Measurements from ENCODE around the gene GPRC5B. TPM values are rescaled to one million over a fixed set of nuclear protein-coding genes. Genes with fewer than 3 reads are reported as not detected.

The GPRC5B gene
- polyA plus RNA-seq, 2 of the 4 experiments (the other 2 are of a cell fraction), result 12.8 to 19.1 TPM

DNA sequence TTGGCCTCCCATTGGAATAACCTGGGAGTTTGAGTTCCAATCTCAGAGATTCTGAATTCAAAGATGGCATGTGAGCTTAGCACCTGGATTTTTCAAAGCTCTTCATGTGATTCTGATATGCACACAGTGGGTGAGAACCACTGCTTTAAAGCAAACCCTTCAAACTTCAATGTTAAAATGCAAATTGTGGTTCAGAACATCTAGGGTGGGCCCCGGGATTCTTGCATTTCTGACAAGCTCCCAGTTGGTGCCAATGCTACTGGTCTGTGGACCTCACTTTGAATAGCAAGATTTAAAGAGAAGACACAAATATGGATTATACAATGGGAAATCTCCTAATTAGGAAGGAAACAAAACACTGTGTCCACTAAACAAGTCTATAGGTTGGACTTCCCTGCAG is 43.8 kb upstream of the GPRC5B start:
- no peak for TF ChIP-seq FOSB (CRISPR knock-in tag; IDR thresholded peaks at IDR 0.05)
- TF ChIP-seq GATA3 (IDR thresholded peaks at IDR 0.05; ENCODE audit: borderline replicate concordance), result no peak
- no peak for TF ChIP-seq CHD2 (IDR thresholded peaks at IDR 0.05; ENCODE audit: low read length, partially characterized antibody)
- TF ChIP-seq CEBPB (IDR thresholded peaks at IDR 0.05), result no peak
- TF ChIP-seq PHF8 (IDR thresholded peaks at IDR 0.05; ENCODE audit: borderline replicate concordance, low read depth), result no peak
- Histone ChIP-seq H3K9me3 (no peaks in the 10 kb centered on the region), H3K4me3 (no peak overlapping the region), H3K4me1 (peaks cover 9% of the 10 kb centered on the region), H3K4me2 (no peak overlapping the region), H3K27ac (no peak overlapping the region)
- POLR2A ChIA-PET, result no interaction called here
- 50% methylated on average over 1 of the region's 1 CpG for WGBS (ENCODE audit: missing lambda C conversion rate)
- FAIRE-seq, result no peak
- CTCF ChIA-PET, result interaction anchor here (1.7 to 2.6 kb wide), 2 partner anchors 21 to 456 kb away, joined by 10 to 13 read pairs; no protein-coding TSS in a partner anchor
- ATAC-seq, result no peak
- no peak for DNase-seq (ENCODE audit: low read depth in 1 of 2, low spot score in 1 of 2)

DNA sequence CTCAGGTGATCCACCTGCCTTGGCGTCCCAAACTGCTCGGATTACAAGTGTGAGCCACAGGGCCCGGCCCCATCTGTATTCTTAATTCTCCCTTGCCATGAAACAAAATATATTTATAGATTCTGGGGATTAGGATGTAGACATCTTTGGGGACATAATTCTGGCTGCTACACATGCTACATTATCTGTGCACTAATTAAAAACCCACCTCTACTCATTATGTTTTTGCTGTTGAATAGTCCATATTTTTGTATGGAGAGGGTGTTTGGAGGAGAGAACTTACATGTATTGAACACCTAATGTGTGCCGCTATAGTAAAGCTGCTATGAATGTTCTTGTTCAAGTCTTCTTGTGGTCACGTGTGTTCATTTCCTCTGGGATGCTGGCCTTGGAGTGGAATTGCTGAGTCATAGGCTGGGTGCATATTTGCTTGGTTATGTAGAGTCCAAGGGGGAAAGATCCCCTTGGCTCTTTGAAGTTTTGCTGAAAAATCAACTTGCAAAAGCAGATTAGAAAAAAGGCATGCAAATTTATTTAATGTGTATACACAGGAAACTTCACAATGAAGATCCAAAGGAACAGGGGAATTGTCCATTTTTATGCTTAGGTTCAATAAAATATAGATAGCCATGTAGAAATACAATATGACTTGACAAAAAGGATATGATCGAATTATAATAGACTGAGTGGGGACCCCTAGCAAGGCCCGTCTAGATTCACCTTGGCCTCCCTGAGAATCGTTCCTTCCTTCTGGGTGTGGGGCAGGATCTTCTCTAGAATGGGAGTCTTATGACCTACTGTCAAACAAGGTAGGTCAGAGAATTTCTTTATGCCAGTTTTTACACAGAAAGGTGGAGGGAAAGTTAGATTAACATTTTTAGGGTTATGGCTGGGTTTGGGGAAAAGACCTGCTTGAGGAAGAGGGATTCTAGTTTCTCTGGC is 42.1 kb upstream of the GPRC5B start:
- peak overlapping the region; percentile 30 to 71; a peak in 5 of 6 replicates for H3K27ac ChIP-seq
- ChIA-PET CTCF (interaction anchor here (1.1 to 2.6 kb wide), 4 partner anchors 8 to 374 kb away, joined by 4 to 13 read pairs (median 7); no protein-coding TSS in a partner anchor), POLR2A (no interaction called here)
- FAIRE-seq (peak; percentile 80), ATAC-seq (peak in 1 of 2 experiments; percentile 42; a peak in 1 of 6 replicates), DNase-seq (ENCODE audit: low read depth in 1 of 2, low spot score in 1 of 2) (peak in 1 of 2 experiments; percentile 65)
- no peak overlapping the region for H3K4me2 ChIP-seq
- H3K4me3 ChIP-seq, result no peak overlapping the region
- H3K4me1 ChIP-seq, result peaks cover 9% of the 10 kb centered on the region
- TF ChIP-seq NFE2L2 (conservative IDR thresholded peaks at IDR 0.05; ENCODE audit: low read length), result peak; percentile 89
- TF ChIP-seq MAZ (IDR thresholded peaks at IDR 0.05; ENCODE audit: borderline replicate concordance, low read depth, low read length), result no peak
- TF ChIP-seq FOSL2 (IDR thresholded peaks at IDR 0.05), result no peak
- TF ChIP-seq FOSL2 (CRISPR knock-in tag; IDR thresholded peaks at IDR 0.05), result peak; percentile 23; the same call in 1 of the 2 replicates
- TF ChIP-seq MAFK (IDR thresholded peaks at IDR 0.05; ENCODE audit: partially characterized antibody), result peak; percentile 95
- no peak for TF ChIP-seq TFCP2L1 (CRISPR knock-in tag; IDR thresholded peaks at IDR 0.05)
- TF ChIP-seq, protein P1, sequence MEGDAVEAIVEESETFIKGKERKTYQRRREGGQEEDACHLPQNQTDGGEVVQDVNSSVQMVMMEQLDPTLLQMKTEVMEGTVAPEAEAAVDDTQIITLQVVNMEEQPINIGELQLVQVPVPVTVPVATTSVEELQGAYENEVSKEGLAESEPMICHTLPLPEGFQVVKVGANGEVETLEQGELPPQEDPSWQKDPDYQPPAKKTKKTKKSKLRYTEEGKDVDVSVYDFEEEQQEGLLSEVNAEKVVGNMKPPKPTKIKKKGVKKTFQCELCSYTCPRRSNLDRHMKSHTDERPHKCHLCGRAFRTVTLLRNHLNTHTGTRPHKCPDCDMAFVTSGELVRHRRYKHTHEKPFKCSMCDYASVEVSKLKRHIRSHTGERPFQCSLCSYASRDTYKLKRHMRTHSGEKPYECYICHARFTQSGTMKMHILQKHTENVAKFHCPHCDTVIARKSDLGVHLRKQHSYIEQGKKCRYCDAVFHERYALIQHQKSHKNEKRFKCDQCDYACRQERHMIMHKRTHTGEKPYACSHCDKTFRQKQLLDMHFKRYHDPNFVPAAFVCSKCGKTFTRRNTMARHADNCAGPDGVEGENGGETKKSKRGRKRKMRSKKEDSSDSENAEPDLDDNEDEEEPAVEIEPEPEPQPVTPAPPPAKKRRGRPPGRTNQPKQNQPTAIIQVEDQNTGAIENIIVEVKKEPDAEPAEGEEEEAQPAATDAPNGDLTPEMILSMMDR (IDR thresholded peaks at IDR 0.05), result no peak
- TF ChIP-seq NR3C1 (IDR thresholded peaks at IDR 0.05), result no peak
- TF ChIP-seq USF2 (IDR thresholded peaks at IDR 0.05), result peak; percentile 49
- no peak for TF ChIP-seq SMC3 (IDR thresholded peaks at IDR 0.05)
- WGBS (ENCODE audit: missing lambda C conversion rate), result 67% methylated on average over 8 of the region's 8 CpGs
- no peaks in the 10 kb centered on the region for H3K9me3 ChIP-seq

GRCh38 chr16:19923396-19923795 is 38.7 kb upstream of the GPRC5B start:
- Histone ChIP-seq H3K4me2 (no peak overlapping the region), H3K27ac (no peak overlapping the region), H3K4me1 (peaks cover 9% of the 10 kb centered on the region), H3K4me3 (no peak overlapping the region), H3K9me3 (no peaks in the 10 kb centered on the region)
- FAIRE-seq (no peak), DNase-seq (ENCODE audit: low read depth in 1 of 2, low spot score in 1 of 2) (no peak), ATAC-seq (no peak)
- 41% methylated on average over 5 of the region's 5 CpGs for WGBS (ENCODE audit: missing lambda C conversion rate)
- POLR2A ChIA-PET, result no interaction called here
- CTCF ChIA-PET, result interaction anchor here (1.4 kb wide), 1 partner anchor 16 kb away, joined by 5 read pairs; no protein-coding TSS in a partner anchor
- no peak for TF ChIP-seq USF2 (IDR thresholded peaks at IDR 0.05)
- TF ChIP-seq BCL3 (IDR thresholded peaks at IDR 0.05), result no peak
- no peak for TF ChIP-seq CBX8 (IDR thresholded peaks at IDR 0.05)
- TF ChIP-seq ELK1 (IDR thresholded peaks at IDR 0.05; ENCODE audit: low read depth, low read length), result no peak
- TF ChIP-seq, protein P2, sequence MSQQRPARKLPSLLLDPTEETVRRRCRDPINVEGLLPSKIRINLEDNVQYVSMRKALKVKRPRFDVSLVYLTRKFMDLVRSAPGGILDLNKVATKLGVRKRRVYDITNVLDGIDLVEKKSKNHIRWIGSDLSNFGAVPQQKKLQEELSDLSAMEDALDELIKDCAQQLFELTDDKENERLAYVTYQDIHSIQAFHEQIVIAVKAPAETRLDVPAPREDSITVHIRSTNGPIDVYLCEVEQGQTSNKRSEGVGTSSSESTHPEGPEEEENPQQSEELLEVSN (IDR thresholded peaks at IDR 0.05; ENCODE audit: borderline replicate concordance, low read depth), result no peak
- no peak for TF ChIP-seq FOXS1 (CRISPR knock-in tag; IDR thresholded peaks at IDR 0.05)
- no peak for TF ChIP-seq RARB (CRISPR knock-in tag; IDR thresholded peaks at IDR 0.05)
- no peak for TF ChIP-seq TP53 (CRISPR knock-in tag; IDR thresholded peaks at IDR 0.05)
- TF ChIP-seq HEYL (CRISPR knock-in tag; IDR thresholded peaks at IDR 0.05), result no peak
- no peak for TF ChIP-seq HES2 (IDR thresholded peaks at IDR 0.05)
